Neural progenitor cell (in vitro differentiated cells): ENCODE data around the gene SLC15A1.

Experiments
- EZH2 ChIP-seq: fragments of 200-600 bp; sonication (generic); IDR thresholded peaks from 2 replicates; pipeline ENCODE4 v1.6.1; 2017; ENCODE audit warnings: antibody characterized with exemption, mild to moderate bottlenecking, moderate library complexity
- TF ChIP-seq, protein P1 (sequence below): fragments of 200-600 bp; sonication (generic); IDR thresholded peaks from 2 replicates; pipeline ENCODE4 v1.5.1; 2017; ENCODE audit warnings: antibody characterized with exemption, mild to moderate bottlenecking

DNA sequence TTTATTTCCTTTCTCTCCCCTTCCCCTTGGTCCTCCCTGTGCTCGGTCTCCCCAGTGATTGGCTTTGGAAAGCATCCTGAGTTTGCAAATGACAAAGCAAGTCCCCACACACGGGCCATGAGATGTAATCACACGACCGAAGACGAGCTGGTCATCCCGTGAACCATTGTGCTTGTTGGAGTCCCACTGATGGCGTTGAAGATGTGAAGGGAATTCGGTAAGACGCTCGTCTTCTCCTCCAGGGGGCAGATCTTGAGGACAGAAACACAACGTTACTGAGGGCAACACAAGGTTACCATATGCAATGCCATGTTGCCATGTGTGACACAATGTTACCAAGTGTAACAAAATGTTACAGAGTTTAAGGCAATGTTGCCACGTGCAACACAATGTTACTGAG is 42.0 kb upstream of the SLC15A1 start:
- TF ChIP-seq, protein P1, sequence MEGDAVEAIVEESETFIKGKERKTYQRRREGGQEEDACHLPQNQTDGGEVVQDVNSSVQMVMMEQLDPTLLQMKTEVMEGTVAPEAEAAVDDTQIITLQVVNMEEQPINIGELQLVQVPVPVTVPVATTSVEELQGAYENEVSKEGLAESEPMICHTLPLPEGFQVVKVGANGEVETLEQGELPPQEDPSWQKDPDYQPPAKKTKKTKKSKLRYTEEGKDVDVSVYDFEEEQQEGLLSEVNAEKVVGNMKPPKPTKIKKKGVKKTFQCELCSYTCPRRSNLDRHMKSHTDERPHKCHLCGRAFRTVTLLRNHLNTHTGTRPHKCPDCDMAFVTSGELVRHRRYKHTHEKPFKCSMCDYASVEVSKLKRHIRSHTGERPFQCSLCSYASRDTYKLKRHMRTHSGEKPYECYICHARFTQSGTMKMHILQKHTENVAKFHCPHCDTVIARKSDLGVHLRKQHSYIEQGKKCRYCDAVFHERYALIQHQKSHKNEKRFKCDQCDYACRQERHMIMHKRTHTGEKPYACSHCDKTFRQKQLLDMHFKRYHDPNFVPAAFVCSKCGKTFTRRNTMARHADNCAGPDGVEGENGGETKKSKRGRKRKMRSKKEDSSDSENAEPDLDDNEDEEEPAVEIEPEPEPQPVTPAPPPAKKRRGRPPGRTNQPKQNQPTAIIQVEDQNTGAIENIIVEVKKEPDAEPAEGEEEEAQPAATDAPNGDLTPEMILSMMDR = peak; percentile 6
- TF ChIP-seq EZH2 = no peak
